ENCODE results near the gene DHFR2. TPM values are rescaled to one million over a fixed set of nuclear protein-coding genes. Genes with fewer than 3 reads are reported as not detected.

Gene DHFR2
- total and polyA plus RNA-seq, 2 donors (not counting 3 experiments of a cell fraction or from before 2014, with no cell fraction given), result 0.65 to 2.2 TPM

DNA sequence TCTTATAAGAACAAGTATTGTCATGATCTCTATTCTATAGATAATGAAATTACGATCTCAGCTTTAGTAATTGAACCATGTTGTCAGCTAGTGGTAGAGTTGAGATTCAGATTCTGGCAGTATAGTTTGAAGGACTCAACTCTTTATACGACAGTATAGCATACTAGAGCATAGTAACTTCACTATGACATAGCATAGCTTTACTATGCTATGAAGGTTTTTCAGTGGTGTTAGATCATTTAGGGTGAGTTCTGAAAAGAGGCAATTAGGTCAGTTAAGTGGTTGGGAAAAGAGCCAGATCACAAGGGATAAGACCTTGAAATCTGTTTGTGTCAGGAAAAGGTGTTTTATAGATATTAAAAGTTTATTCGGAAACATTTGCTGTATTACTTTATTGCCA, 42.4 kb downstream of the DHFR2 start:
- dilution Hi-C loops (cut with MboI; ENCODE audit: extremely low pct_ligation_motif_present, low sequenced_read_pairs), result no loop called here
- no peak for DNase-seq (ENCODE audit: low read depth, low spot score)
- Histone ChIP-seq H3K9me1 (replicated peaks; ENCODE audit: control insufficient read depth, extremely low read depth, insufficient read depth, low read length) (no peaks in the 10 kb centered on the region), H2AFZ (ENCODE audit: low read depth, low read length) (no peak overlapping the region), H3K36me3 (ENCODE audit: control insufficient read depth in 2 of 2, extremely low read depth in 1 of 2, insufficient read depth in 2 of 2, low read length in 2 of 2) (no peaks in the 10 kb centered on the region), H3K4me3 (replicated peaks in 1 of 3; ENCODE audit: insufficient read depth in 1 of 3, low read depth in 1 of 3, low read length in 3 of 3) (no peak overlapping the region), H3K4me1 (ENCODE audit: control insufficient read depth, extremely low read depth, insufficient read depth, low read length) (no peaks in the 10 kb centered on the region), H3K9ac (replicated peaks; ENCODE audit: extremely low read depth, insufficient read depth, low read length) (no peak overlapping the region), H3K27me3 (ENCODE audit: control insufficient read depth in 2 of 2, insufficient read depth in 2 of 2, low read length in 2 of 2) (no peaks in the 10 kb centered on the region), H3K79me2 (ENCODE audit: control insufficient read depth, insufficient read depth, low read length) (no peaks in the 10 kb centered on the region), H3K4me2 (ENCODE audit: insufficient read depth, low read length) (no peak overlapping the region), H3K27ac (ENCODE audit: insufficient read depth, low read depth, low read length) (no peak overlapping the region), H3K9me3 (replicated peaks; ENCODE audit: control insufficient read depth, insufficient read depth, low read length) (no peaks in the 10 kb centered on the region), H4K20me1 (replicated peaks; ENCODE audit: control insufficient read depth, extremely low read depth, insufficient read depth, low read length) (no peaks in the 10 kb centered on the region)
- ChIA-PET POLR2A (no interaction called here), CTCF (interaction anchor here (1.5 kb wide), 1 partner anchor 15 kb away, joined by 5 read pairs; no protein-coding TSS in a partner anchor)
- intact Hi-C loops (cut with micrococcal nuclease), result no loop called here
- FAIRE-seq, result no peak
- BruUV-seq (replicated peaks), result no TSS peak
- TF ChIP-seq POLR2A (IDR thresholded peaks at IDR 0.05; ENCODE audit: low read depth, low read length) (no peak), GATA2 (IDR thresholded peaks at IDR 0.05; ENCODE audit: insufficient read depth, insufficient read length, low read depth, low read length) (no peak), EZH2 (IDR thresholded peaks at IDR 0.05; ENCODE audit: borderline replicate concordance, low read depth, low read length, severe bottlenecking) (no peak), POLR2AphosphoS5 (IDR thresholded peaks at IDR 0.05; ENCODE audit: insufficient read depth, low read depth, low read length) (no peak), MYC (IDR thresholded peaks at IDR 0.05; ENCODE audit: low read depth, low read length) (no peak), FOS (IDR thresholded peaks at IDR 0.05; ENCODE audit: borderline replicate concordance, insufficient read depth, low read length) (no peak), JUN (IDR thresholded peaks at IDR 0.05; ENCODE audit: borderline replicate concordance, insufficient read depth, insufficient read length, low read depth) (no peak)
- TF ChIP-seq, protein P1, sequence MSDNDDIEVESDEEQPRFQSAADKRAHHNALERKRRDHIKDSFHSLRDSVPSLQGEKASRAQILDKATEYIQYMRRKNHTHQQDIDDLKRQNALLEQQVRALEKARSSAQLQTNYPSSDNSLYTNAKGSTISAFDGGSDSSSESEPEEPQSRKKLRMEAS (IDR thresholded peaks at IDR 0.05; ENCODE audit: insufficient read depth, insufficient read length), result no peak
- TF ChIP-seq, protein P2, sequence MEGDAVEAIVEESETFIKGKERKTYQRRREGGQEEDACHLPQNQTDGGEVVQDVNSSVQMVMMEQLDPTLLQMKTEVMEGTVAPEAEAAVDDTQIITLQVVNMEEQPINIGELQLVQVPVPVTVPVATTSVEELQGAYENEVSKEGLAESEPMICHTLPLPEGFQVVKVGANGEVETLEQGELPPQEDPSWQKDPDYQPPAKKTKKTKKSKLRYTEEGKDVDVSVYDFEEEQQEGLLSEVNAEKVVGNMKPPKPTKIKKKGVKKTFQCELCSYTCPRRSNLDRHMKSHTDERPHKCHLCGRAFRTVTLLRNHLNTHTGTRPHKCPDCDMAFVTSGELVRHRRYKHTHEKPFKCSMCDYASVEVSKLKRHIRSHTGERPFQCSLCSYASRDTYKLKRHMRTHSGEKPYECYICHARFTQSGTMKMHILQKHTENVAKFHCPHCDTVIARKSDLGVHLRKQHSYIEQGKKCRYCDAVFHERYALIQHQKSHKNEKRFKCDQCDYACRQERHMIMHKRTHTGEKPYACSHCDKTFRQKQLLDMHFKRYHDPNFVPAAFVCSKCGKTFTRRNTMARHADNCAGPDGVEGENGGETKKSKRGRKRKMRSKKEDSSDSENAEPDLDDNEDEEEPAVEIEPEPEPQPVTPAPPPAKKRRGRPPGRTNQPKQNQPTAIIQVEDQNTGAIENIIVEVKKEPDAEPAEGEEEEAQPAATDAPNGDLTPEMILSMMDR (IDR thresholded peaks at IDR 0.05; ENCODE audit: extremely low read depth in 1 of 2, insufficient read depth in 1 of 2, low read depth in 1 of 2, low read length in 2 of 2), result no peak
